Calu3 (cell line): ENCODE measurements around the gene FRG2B. TPM values are rescaled to one million over a fixed set of nuclear protein-coding genes. Genes with fewer than 3 reads are reported as not detected.

Source experiments
- BruUV-seq: library from RNA; stranded (reverse); fragments of 400-500 nt; replicated peaks from 2 replicates; lab custom pipeline; 2021; lab: Mats Ljungman, UMichigan
- CTCF ChIA-PET: fragments of 300-600 bp; sonication (Branson Sonifier 250); formaldehyde crosslinking; loops from one replicate; lab custom pipeline; 2022; ENCODE audit warnings: antibody characterized with exemption; lab: Charles Lee
- DNase-seq: peaks from one replicate; pipeline ENCODE4 v3.0.0; 2022
- H3K27ac Mint-ChIP-seq: one replicate; pipeline ENCODE4 v1.8.0; 2022; ENCODE audit warnings: mixed read lengths; ENCODE audit not compliant: unreplicated experiment
- H3K27me3 Mint-ChIP-seq: one replicate; pipeline ENCODE4 v1.8.0; 2022; ENCODE audit warnings: mixed read lengths; ENCODE audit not compliant: unreplicated experiment
- H3K36me3 Mint-ChIP-seq: one replicate; pipeline ENCODE4 v1.8.0; 2022; ENCODE audit warnings: mild to moderate bottlenecking, moderate library complexity, mixed read lengths; ENCODE audit not compliant: insufficient read depth, unreplicated experiment
- H3K4me1 Mint-ChIP-seq: one replicate; pipeline ENCODE4 v1.8.0; 2022; ENCODE audit warnings: mild to moderate bottlenecking, low read depth, mixed read lengths; ENCODE audit not compliant: unreplicated experiment
- H3K4me3 Mint-ChIP-seq: one replicate; pipeline ENCODE4 v1.8.0; 2022; ENCODE audit warnings: mild to moderate bottlenecking, low read depth, moderate library complexity, mixed read lengths; ENCODE audit not compliant: unreplicated experiment
- H3K9me3 Mint-ChIP-seq: one replicate; pipeline ENCODE4 v1.8.0; 2022; ENCODE audit warnings: low read depth, mixed read lengths; ENCODE audit not compliant: unreplicated experiment
- intact Hi-C: fragments of 100-400 bp; cut with micrococcal nuclease; formaldehyde crosslinking; loops from one replicate; pipeline ENCODE4 v1.10.0; 2022; ENCODE audit not compliant: unreplicated experiment
- total RNA-seq: library from RNA; stranded (reverse); gene quantifications from 2 replicates; pipeline ENCODE4 v1.2.3, GENCODE V29; 2022
- TF ChIP-seq, protein P1 (sequence below): fragments of 200-600 bp; IDR thresholded peaks from one replicate; pipeline ENCODE4 v1.8.0; 2022; ENCODE audit warnings: antibody characterized with exemption; ENCODE audit not compliant: unreplicated experiment

FRG2B gene
- total RNA-seq, 1 experiment from 2014 or later, result not detected

DNA sequence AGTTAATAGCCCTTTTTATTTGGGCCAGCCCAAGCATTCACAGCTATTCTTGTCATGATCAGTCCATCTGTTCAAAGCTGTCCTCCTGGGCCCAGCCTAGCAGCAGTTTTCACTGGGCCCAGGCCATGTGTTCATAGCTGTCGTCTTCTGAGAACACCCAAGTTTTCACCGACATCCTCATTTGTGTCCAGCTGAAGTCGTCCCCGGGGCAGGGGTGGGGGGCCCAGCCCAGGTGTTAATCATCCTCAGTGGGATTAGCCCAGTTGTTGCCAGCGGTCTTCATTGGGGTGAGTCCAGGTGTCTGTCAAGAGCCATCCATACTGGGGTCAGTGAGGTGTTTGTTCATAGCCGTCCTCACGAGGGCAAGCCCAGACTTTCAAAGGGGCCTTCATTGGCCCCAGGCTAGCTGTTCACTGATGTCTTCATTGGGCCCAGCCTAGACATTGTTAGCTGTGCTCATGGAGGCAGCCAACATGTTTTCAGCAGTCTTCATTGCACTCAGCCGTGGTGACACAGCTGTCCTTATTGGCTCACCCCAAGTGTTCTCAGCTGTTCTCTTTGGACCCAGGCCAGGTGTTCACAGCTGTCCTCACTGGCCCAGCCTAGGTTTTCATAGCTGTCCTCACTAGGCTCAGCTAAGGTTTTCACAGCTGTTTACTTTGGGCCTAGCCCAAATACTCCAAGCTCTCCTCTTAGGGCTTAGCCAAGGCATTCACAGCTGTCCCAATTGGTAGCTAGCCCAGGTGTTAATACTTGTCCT is 10.0 kb downstream of the FRG2B start:
- CTCF ChIA-PET, result no interaction called here
- H3K36me3 Mint-ChIP-seq, result no peaks in the 10 kb centered on the region
- peaks cover 28% of the 10 kb centered on the region for H3K27me3 Mint-ChIP-seq
- no peaks in the 10 kb centered on the region for H3K9me3 Mint-ChIP-seq
- BruUV-seq, result no TSS peak
- H3K4me3 Mint-ChIP-seq, result no peak overlapping the region
- intact Hi-C loops, result no loop called here
- H3K27ac Mint-ChIP-seq, result no peak overlapping the region
- TF ChIP-seq, protein P1, sequence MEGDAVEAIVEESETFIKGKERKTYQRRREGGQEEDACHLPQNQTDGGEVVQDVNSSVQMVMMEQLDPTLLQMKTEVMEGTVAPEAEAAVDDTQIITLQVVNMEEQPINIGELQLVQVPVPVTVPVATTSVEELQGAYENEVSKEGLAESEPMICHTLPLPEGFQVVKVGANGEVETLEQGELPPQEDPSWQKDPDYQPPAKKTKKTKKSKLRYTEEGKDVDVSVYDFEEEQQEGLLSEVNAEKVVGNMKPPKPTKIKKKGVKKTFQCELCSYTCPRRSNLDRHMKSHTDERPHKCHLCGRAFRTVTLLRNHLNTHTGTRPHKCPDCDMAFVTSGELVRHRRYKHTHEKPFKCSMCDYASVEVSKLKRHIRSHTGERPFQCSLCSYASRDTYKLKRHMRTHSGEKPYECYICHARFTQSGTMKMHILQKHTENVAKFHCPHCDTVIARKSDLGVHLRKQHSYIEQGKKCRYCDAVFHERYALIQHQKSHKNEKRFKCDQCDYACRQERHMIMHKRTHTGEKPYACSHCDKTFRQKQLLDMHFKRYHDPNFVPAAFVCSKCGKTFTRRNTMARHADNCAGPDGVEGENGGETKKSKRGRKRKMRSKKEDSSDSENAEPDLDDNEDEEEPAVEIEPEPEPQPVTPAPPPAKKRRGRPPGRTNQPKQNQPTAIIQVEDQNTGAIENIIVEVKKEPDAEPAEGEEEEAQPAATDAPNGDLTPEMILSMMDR, result no peak
- no peaks in the 10 kb centered on the region for H3K4me1 Mint-ChIP-seq
- DNase-seq, result no peak

DNA sequence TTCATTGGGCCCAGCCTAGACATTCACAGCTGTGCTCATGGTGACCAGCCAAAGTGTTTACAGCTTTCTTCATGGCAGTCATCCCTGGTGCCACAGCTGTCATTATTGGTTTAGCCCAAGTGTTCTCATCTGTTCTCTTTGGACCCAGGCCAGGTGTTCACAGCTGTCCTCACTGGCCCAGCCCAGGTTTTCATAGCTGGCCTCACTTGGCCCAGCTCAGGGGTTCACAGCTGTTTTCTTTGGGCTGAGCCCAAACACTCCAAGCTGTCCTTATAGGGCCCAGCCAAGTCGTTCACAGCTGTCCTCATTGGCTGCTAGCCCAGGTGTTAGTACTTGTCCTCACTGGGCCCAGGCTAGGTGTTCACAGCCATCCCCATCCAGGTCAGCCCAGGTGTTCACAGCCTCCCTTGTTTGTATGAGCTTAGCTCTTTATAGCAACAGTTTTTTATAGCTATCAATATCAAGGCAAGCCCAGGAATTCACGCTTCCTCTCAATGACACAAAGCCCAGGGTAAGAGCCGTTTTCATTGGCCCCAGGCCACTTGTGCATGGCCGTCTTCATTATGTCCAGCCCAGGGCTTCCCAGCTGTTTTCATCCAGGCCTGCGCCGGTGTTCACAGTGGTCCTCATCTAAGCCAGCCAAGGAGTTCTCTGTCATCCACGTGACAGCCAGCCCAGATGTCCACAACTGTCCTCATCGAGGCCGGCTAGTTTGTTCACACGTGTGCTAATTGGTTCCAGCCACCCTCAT is 11.6 kb downstream of the FRG2B start:
- no TSS peak for BruUV-seq
- DNase-seq, result no peak
- Mint-ChIP-seq H3K4me3 (no peak overlapping the region), H3K4me1 (no peaks in the 10 kb centered on the region), H3K9me3 (no peaks in the 10 kb centered on the region), H3K36me3 (no peaks in the 10 kb centered on the region), H3K27me3 (peaks cover 37% of the 10 kb centered on the region), H3K27ac (no peak overlapping the region)
- intact Hi-C loops, result no loop called here
- TF ChIP-seq, protein P1, result no peak
- CTCF ChIA-PET, result no interaction called here

DNA sequence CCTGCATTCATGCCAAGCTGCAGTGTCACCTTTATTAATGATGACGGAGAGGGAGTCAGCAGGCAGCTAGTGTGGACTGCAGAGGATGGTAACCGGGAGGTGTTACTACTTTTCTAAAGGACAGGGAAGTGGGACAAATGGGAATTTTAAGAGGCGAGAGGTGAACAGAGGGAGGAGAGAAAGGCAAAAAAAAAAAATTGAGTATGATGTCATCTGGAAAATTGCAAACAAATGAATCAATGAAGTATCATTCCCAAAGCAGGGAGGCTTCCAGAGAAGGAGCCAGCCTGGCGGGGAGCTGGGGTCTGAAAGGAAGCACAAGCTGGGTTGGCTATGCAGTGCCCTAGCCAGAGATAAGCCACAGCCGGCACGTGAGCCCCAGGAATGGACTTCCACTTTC is 12.9 kb downstream of the FRG2B start:
- Mint-ChIP-seq H3K27me3 (peaks cover 37% of the 10 kb centered on the region), H3K27ac (no peak overlapping the region), H3K36me3 (no peaks in the 10 kb centered on the region), H3K4me1 (no peaks in the 10 kb centered on the region), H3K9me3 (no peaks in the 10 kb centered on the region), H3K4me3 (no peak overlapping the region)
- intact Hi-C loops, result no loop called here
- no TSS peak for BruUV-seq
- TF ChIP-seq, protein P1, result no peak
- DNase-seq, result no peak
- CTCF ChIA-PET, result no interaction called here

DNA sequence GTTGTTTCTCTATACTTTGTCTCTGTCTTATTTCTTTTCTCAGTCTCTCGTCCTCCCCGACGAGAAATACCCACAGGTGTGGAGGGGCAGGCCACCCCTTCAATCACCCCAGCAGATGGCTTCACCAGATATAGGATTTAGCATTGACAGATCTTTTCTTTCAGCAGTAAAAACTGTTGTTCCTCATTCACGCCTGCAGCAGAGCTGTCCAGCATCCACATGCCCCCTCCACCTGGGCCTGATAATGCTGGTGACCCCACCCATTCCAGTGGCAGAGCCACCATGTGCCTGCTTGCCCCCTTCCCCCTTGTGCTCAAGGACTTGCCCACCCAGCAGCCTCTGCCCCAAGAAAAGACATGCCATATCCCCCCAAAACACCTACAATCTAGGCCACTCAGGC is 15.5 kb downstream of the FRG2B start:
- Mint-ChIP-seq H3K4me3 (no peak overlapping the region), H3K27ac (no peak overlapping the region), H3K36me3 (no peaks in the 10 kb centered on the region), H3K4me1 (no peaks in the 10 kb centered on the region), H3K27me3 (peaks cover 54% of the 10 kb centered on the region), H3K9me3 (peaks cover 3% of the 10 kb centered on the region)
- intact Hi-C loops, result no loop called here
- TF ChIP-seq, protein P1, result no peak
- DNase-seq, result no peak
- CTCF ChIA-PET, result no interaction called here
- BruUV-seq, result no TSS peak
